ENCODE results near the gene HES4.

Gene HES4

DNA sequence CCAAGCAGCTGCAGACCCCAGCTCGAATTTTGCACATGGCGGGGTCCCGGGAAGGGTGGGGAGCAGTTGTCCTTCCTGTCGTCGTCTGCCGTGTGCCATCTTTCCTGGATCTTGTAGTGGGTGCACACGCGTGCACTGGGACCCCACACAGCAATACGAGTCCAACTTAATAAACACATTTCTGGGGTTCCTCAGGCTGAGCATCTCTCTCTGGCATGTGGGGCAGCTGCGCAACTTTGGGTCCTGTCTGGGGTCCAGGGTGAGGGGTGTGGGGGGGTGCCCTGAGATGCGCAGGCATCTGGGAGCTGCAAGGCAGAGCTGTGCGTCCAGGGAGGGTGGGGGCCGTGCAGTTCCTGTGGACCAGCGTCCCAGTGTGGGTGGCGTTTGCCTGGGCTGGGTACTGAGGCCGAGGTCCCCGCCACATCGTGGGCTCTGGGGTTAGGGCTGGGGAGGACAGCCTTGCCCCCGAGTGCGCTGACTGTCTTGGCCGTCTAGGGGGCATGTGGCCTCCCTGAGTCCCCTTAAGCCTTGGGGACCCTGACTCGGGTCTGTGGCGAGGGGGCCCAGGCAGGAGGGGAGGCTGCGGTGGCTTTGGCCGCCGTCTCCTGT is 34.3 kb downstream of the HES4 start:
- FAIRE-seq = no peak

DNA sequence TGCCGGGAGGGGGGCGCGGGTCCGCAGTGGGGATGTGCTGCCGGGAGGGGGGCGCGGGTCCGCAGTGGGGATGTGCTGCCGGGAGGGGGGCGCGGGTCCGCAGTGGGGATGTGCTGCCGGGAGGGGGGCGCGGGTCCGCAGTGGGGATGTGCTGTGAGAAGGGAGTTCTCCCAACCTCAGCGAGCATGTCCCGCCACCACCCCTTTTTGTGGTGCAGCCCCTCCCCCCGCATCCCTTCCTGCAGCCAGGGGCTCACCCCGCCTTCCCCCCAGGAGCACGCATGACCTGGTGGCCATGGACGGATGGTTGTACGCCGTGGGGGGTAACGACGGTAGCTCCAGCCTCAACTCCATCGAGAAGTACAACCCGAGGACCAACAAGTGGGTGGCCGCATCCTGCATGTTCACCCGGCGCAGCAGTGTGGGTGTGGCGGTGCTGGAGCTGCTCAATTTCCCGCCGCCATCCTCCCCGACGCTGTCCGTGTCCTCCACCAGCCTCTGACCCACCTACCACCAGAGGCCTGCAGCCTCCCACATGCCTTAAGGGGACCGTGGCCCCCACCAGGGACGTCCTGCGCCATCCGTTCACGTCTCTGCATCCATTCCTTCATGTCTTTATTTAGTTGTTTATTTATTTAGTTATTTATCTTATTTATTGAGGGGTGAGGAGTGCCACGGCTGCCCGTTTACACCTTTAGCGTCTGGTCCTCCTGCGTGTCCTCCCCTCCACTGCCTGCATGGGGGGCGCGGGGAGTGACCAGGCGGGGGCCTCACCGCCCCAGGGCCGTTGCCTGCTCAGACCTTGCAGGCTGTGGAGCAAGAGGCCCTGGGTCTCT is 35.0 kb downstream of the HES4 start:
- no peak for FAIRE-seq

DNA sequence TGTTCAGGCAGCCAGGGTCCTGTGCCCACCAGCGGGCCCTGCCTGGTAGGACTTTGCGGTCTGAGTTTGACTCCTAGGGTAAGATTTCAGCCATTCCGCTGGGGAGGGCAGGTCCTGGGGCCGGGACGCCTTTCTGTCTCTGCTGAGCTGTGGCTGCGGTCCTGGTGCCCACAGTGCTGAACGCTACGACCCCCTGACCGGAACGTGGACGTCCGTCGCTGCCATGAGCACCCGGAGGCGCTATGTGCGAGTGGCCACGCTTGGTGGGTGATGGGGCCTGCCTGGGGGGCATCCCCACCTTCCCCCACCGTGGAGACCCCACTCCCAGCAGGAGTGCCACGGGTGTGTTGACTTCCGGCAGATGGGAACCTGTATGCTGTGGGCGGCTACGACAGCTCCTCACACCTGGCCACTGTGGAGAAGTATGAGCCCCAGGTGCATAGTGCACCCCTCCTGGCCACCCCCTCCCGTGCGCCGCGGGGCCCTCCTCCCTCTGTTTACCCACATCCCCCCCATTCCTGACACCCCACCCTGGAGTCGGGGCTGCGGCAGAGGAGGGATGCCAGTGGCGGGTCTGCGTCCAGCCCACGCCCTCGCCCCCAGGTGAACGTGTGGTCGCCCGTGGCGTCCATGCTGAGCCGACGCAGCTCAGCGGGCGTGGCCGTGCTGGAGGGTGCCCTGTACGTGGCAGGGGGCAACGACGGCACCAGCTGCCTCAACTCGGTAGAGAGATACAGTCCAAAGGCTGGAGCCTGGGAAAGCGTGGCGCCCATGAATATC is 36.0 kb downstream of the HES4 start:
- FAIRE-seq = no peak

DNA sequence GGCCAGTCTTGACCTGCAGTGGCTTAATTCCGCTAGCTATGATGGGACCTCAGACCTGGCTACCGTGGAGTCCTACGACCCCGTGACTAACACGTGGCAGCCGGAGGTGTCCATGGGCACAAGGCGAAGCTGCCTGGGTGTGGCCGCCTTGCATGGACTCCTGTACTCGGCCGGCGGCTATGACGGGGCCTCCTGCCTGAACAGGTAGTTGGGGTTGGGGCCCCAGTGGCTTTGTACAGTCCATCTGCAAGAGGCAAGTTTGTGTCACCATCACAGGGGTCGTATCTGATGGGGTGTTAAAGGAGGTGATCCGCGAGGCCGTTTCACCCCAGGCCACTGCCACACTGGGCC is 36.6 kb downstream of the HES4 start:
- FAIRE-seq = no peak

DNA sequence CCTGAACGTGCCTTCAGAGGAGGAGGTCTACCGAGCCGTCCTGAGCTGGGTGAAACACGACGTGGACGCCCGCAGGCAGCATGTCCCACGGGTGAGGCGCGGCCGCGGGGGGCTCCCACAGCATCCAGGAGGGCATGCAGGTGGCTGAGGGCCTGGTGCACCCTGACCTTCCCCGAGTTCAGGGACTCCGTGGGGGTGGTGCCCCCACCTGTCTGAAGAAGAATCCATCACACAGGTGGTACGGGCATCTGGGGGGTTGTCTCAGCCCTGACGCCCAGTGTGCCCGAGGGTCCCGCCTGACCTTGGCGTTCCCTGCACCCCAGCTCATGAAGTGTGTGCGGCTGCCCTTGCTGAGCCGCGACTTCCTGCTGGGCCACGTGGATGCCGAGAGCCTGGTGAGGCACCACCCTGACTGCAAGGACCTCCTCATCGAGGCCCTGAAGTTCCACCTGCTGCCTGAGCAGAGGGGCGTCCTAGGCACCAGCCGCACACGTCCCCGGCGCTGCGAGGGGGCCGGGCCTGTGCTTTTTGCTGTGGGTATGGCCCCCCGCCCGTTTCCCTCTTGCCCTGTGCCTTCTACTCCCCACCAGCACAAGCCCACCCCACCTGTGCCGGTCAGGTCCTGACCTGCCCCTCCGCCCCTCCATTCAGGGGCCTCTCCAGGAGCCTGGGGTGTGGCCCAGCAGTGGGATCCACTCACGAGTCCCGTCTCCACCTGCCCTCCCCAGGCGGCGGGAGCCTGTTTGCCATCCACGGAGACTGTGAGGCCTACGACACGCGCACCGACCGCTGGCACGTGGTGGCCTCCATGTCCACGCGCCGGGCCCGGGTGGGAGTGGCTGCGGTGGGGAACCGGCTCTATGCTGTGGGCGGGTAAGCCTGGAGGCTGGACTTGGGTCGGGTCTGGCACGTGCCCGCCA is 37.3 kb downstream of the HES4 start:
- FAIRE-seq = no peak

DNA sequence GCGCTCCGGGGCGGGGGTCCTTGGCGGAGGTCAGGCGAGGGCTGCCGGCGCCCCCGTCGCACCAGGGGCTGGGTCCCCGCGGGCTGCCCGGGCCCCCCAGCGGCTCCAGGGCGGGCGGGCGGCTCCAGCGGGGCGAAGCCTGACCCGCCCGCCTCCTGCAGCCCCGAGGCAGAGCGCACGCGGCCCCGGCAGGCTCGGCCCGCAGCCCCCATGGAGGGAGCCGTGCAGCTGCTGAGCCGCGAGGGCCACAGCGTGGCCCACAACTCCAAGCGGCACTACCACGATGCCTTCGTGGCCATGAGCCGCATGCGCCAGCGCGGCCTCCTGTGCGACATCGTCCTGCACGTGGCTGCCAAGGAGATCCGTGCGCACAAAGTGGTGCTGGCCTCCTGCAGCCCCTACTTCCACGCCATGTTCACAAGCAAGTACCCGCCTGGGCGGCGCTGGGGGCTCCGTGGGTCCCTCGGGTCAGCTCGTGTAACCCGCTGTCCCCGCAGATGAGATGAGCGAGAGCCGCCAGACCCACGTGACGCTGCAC is 38.7 kb downstream of the HES4 start:
- no peak for FAIRE-seq

DNA sequence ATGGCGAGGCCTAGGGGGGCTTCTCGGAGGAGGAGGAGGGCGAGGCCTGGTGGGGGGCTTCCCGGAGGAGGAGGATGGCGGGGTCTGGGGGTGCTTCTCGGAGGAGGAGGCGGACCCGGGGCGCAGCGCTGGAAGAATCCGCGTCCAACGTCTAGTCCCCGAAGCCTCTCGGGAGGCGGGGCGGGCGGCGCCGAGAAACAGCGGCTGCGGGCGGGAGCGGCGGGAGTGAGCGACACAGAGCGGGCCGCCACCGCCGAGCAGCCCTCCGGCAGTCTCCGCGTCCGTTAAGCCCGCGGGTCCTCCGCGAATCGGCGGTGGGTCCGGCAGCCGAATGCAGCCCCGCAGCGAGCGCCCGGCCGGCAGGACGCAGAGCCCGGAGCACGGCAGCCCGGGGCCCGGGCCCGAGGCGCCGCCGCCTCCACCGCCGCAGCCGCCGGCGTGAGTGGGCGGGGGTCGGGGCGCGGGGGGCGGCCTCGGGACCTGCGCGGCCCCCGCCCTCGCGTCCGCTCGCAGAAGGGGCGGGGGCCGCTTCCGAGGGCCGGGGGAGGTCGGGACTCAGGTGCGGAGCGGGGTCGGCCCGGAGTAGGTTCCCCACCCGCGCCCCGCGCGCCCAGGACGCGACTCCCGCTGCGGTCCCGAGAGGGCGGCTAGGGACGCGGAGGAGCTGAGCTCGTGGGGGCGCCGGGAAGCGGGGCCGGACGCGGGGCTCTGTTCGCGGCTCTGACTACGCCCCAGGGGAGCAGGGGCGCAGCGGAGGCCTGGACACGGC is 39.4 kb downstream of the HES4 start, which contains the start of gene KLHL17:
Gene KLHL17 (plus strand): TSS at position 222 of the 769 bp plus-strand sequence. CDS start 110 bp downstream, at position 332.
- no peak for FAIRE-seq

DNA sequence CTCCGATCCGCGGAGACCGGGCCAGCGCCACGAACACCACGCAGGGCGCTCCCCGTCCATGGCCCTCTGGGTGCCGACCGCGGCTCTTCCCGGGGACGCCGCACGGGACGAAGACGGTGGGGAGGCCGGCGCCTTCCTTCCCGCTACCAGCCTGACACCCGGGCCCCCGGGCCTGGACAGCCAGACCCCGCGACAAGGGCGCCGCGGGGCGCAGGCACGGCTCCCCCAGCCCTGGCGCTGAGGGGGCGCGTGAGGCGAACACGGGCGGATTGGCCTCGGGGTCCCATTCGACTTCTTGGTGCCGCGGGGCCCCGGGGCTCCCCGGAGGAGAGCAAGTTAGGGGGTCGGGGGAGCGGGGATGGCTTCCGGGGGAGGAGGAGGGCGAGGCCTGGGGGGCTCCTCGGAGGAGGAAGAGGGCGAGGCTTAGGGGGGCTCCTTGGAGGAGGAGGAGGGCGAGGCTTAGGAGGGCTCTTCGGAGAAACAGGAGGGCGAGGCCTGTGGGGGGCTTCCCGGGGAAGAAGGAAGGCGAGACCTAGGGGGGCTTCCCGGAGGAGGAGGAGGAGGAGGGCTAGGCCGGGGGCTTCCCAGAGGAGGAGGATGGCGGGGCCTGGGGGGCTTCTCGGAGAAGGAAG is 40.0 kb downstream of the HES4 start:
- FAIRE-seq = no peak

DNA sequence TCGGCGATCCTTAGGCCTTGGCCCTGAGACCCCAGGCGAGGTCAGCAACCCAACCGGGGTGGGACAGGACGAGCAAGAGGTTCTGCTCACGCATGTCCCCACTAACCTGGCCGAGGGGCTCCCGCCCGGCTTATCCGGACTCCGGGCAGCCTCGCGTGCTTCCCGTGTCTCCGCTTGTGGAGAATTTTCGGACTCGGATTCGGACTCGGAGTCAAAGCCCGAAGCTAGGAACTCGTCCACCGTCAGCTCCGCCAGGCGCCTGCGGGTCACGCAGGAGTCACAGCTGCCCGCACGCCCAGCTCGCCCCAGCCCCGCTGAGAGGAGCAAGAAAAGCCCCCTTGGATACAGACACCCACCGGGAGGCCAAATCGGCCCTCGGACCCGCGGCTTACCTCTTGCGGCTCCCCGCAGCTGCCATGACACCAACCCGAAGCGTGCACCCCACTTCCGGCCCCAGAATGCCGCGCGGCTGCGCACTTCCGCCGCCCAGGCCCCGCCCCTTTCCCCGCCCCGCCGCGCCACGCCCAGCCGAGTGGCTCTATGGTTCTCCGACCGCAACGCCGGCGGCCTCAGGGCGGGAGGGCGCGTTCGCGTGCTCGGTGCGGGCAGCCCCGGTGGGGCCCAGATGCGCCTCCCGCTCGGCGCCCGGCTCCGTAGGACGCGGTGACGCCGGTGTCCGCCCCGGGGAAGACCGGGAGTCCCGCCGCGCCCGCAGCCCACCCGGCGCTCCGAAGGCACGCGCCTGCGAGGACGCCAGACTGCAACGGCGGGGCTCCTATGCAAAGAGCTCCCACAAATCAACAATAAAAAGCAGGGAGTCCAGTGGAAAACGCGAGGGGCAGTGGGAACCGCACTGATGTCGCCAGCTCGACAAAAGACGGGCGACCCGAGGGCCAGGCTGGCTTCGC is 40.8 kb downstream of the HES4 start, which contains the start of gene NOC2L:
Gene NOC2L (minus strand): TSS at position 434 of the 908 bp plus-strand sequence. CDS start 16 bp downstream, at position 418.
- no peak for FAIRE-seq

DNA sequence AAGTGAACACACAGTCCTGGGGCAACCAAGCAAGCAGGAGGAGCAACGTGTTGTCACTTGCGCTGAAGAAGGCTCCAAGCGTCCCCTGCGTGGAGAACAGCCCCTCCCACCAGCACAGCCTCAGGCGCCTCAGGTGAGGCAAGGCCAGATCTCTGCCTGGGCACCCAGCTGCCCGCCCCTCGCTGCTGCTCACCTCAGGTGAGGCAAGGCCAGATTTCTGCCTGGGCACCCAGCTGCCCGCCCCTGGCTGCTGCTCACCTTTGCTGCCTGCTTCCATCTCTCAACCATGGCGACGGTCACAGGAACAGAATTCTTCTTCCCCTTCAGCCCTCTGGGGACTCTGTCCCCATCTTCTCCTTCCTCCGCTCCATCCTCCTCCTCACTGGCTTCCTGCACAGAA is 43.3 kb downstream of the HES4 start:
- no peak for FAIRE-seq

DNA sequence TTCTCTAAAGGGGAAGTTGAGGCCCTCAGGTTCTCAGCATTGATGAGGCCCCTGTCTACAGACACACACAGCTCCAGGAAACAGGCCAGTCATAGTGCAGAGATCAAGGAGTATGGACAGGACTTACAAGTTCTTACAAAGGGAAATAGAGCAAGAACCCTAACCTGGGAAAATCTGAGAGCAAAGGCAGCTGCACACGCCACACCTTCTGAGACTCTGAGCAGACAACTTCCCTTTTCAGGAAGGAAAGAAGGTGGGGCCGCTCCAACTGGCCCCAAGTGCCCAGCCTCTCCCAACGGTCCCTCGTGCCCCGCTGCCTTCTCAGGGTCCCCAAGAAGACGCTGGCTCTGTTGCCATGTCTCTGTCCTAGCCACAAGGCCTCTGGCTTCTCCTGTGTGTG is 44.4 kb downstream of the HES4 start:
- no peak for FAIRE-seq

DNA sequence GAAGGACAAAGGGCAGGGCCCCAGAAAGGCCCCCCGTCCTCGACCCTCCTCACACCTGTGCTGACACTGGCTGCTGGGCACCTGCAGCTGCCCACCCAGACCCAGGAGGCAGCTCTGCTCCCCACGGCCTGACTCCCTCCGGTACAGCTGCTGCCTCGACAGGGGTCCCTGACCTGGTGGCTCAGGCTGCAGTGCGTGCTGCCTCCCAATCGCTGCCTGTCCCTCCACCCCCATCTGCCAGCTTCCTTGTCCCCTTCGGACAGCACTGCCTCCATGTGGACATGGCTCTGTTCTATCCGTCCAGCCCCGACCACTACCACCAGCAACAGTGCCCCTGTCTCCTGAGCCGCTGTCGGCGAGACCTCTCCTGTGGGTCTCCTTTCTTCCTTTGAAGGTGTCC is 45.0 kb downstream of the HES4 start:
- FAIRE-seq = no peak

DNA sequence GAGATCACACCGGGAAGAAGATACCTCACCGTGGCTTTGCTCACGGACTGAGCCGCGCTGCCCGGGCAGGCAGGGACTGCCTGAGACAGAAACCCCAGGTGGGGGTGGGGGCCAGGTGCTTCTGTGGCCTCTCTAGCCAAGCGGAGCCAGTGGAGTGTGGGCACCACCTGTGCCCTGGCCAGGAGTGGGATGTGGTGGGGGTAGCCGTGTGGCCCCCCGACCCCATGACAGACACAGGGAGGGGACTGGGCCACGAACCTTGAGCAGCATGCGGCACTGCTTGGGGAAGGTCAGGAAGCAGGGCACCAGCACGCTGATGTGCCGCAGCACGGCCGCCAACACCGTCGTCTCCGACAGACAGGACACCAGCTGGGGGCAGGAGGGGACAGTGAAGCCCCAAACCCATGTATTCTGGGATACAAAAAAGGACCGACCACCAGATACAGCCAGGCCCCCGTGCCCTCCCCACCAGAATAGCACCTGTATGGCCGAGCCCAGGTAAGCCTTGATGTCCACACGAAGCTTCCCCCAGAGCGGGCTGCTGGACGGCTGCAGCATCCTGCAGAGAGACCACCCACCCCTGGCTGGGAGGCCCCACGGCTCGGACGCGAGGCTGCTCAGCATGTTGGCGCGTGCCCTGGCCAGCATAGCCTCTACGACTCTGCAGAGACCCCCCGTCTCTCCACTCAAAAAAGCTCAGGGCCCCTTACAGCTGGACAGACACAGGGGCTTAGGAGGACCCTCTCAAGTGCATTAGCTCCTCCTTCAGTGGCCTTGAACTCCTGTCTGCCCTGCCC is 46.2 kb downstream of the HES4 start:
- FAIRE-seq = no peak

DNA sequence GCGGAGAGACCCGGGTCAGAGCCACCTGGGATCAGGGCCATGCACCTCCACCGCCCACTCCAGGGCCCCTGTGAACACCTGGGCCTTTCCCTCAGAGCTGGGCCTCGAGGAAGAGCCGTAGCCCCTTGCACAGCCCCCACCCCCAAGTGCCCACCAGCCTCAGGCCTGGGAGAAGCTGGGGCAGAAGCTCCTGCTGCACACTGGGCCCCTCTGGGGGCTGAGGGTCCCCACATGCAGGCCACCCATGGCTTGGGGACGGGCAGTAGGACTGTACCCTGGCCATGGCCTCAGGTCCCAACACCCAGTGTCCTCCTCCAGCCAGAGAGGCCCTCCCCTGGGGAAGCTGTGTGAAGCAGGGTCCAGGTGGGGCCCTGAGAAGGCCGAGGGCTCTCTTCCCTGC is 47.3 kb downstream of the HES4 start:
- no peak for FAIRE-seq

DNA sequence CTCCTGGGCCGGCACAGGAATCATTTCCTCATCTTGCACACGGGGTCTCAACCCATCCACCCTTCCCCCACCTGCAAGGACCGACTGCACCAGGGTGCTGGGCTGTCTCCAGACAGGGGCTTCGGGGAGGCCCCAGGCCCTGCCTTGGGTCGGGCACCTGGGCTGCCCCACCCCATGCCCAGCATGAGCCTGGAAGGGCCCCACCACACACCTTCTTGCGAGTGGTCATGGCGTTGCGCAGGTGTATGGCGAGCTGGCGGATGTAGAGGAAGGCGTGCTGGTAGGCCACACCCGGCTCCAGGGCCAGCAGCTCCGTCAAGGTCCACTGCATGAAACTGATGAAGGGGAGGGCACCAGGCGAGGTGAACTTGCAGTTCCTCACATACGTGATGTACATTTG is 47.7 kb downstream of the HES4 start:
- no peak for FAIRE-seq

DNA sequence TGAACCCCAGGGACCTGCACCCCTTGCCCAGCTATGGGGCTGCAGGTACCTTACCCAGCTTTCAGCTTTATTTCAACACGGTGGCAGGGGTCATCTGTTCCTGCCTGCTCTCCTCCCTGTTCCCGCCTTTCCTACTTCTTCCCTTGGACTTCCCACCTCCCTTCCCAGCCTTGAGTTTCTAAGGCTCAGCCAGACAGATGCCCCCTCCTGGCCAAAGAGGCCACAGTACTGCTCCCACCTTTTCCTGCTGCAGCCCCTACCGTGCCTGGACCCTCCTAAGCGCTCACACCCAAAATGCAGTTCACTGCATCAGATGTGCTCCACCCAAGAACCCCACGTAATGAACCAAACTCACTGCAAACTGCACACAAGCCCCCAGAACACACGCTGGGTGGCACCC is 48.5 kb downstream of the HES4 start:
- no peak for FAIRE-seq

DNA sequence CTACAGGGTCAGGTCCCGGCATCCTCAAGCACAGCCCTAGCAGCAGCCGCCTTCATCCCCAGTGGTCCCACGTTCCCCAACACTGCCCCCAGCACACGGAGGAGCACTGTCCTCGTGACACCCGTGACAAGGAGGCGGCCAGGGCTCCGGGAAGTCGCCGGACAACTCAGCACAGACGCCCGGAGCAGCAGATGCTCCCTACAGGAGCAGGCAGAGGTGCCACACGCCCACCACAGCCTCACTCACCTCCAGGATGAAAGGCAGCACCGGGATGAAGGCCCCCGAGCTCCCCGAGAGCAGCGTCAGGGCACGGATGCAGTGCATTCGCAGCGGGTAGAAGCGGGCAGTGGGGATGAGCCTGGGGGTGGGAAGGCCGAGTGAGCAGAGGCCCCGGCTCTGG is 49.0 kb downstream of the HES4 start:
- FAIRE-seq = no peak

DNA sequence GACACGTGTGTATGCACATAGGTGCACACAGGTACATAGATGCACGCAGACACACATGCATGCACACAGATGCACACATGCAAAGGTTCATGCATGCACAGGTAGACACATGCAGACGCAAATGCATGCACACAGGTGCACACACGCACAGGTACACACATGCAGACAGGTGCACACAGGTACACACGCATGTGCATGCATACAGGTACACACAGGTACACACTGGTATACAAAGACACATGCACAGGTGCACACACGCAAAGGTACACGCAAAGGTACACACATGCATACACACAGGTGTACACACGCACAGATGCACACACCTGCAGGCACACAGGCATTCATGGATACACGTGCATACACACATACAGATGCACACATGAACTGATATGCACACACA is 49.6 kb downstream of the HES4 start:
- FAIRE-seq = no peak
